ENCODE results near the gene SLC9A9. TPM values are rescaled to one million over a fixed set of nuclear protein-coding genes. Genes with fewer than 3 reads are reported as not detected.

The SLC9A9 gene
- polyA plus RNA-seq, 1 experiment, result 13.4 TPM

GRCh38 chr3:143321058-143321769, 527.1 kb downstream of the SLC9A9 start:
- DNase-seq (ENCODE audit: low read depth, low spot score), result no peak
- Histone ChIP-seq H3K9me3 (ENCODE audit: control insufficient read depth, insufficient read depth, low read length) (no peaks in the 10 kb centered on the region), H3K4me3 (ENCODE audit: low read depth, low read length) (no peak overlapping the region), H3K27me3 (ENCODE audit: control insufficient read depth, insufficient read depth, low read length) (peaks cover 3% of the 10 kb centered on the region), H3K27ac (ENCODE audit: low read depth, low read length) (no peak overlapping the region)
- POLR2A ChIA-PET, result no interaction called here
- CTCF ChIA-PET, result no interaction called here
- no peak for TF ChIP-seq CTCF (IDR thresholded peaks at IDR 0.05; ENCODE audit: low read depth, low read length)

- H3K27me3 ChIP-seq (ENCODE audit: control insufficient read depth, insufficient read depth, low read length), result peaks cover 3% of the 10 kb centered on the region
- ChIA-PET CTCF (no interaction called here), POLR2A (no interaction called here)
- H3K4me3 ChIP-seq (ENCODE audit: low read depth, low read length), result no peak overlapping the region
- TF ChIP-seq CTCF (IDR thresholded peaks at IDR 0.05; ENCODE audit: low read depth, low read length), result no peak
- no peaks in the 10 kb centered on the region for H3K9me3 ChIP-seq (ENCODE audit: control insufficient read depth, insufficient read depth, low read length)
- no peak overlapping the region for H3K27ac ChIP-seq (ENCODE audit: low read depth, low read length)
- DNase-seq (ENCODE audit: low read depth, low spot score), result no peak
Observed at GRCh38 chr3:143315766-143316165, 532.5 kb downstream of the SLC9A9 start.

- ChIA-PET CTCF (interaction anchor here (0.6 kb wide), 1 partner anchor 12 kb away, joined by 7 read pairs; no protein-coding TSS in a partner anchor), POLR2A (no interaction called here)
- no peak overlapping the region for H3K27ac ChIP-seq (ENCODE audit: low read depth, low read length)
Observed at GRCh38 chr3:143314251-143315093, 533.8 kb downstream of the SLC9A9 start.

GRCh38 chr3:143313893-143314188, 534.4 kb downstream of the SLC9A9 start:
- Histone ChIP-seq H3K4me3 (ENCODE audit: low read depth, low read length) (no peak overlapping the region), H3K27me3 (ENCODE audit: control insufficient read depth, insufficient read depth, low read length) (peaks cover 3% of the 10 kb centered on the region), H3K27ac (ENCODE audit: low read depth, low read length) (no peak overlapping the region), H3K9me3 (ENCODE audit: control insufficient read depth, insufficient read depth, low read length) (no peaks in the 10 kb centered on the region)
- ChIA-PET POLR2A (no interaction called here), CTCF (no interaction called here)
- no peak for TF ChIP-seq CTCF (IDR thresholded peaks at IDR 0.05; ENCODE audit: low read depth, low read length)
- DNase-seq (ENCODE audit: low read depth, low spot score), result no peak

More at GRCh38 chr3:143314251-143315093, 533.8 kb downstream of the SLC9A9 start:
- DNase-seq (ENCODE audit: low read depth, low spot score), result no peak
- Histone ChIP-seq H3K4me3 (ENCODE audit: low read depth, low read length) (no peak overlapping the region), H3K9me3 (ENCODE audit: control insufficient read depth, insufficient read depth, low read length) (no peaks in the 10 kb centered on the region), H3K27me3 (ENCODE audit: control insufficient read depth, insufficient read depth, low read length) (peaks cover 3% of the 10 kb centered on the region)
- TF ChIP-seq CTCF (IDR thresholded peaks at IDR 0.05; ENCODE audit: low read depth, low read length), result no peak

All from AG04450 (cell line).